Loucy (cell line): Measurements from ENCODE around the gene KIF7.

Experiments
- H2AFZ ChIP-seq: fragments of 200-600 bp; sonication (generic); 2 replicates; pipeline ENCODE4 v1.6.0; 2016; ENCODE audit warnings: antibody characterized with exemption, mild to moderate bottlenecking, low read length, moderate library complexity
- H3F3A ChIP-seq: fragments of 200-600 bp; 2 replicates; pipeline ENCODE4 v1.6.0; 2016; ENCODE audit warnings: antibody characterized with exemption, low read depth, mild to moderate bottlenecking
- H3K27me3 ChIP-seq: fragments of 200-600 bp; sonication (generic); 2 replicates; pipeline ENCODE4 v1.6.1; 2014; ENCODE audit warnings: low read length, mild to moderate bottlenecking; ENCODE audit not compliant: insufficient read depth, poor library complexity, severe bottlenecking
- H3K36me3 ChIP-seq: fragments of 200-600 bp; sonication (generic); 2 replicates; pipeline ENCODE4 v1.6.1; 2016; ENCODE audit warnings: low read length; ENCODE audit not compliant: insufficient read depth
- H3K4me1 ChIP-seq: fragments of 200-600 bp; sonication (generic); 2 replicates; pipeline ENCODE4 v1.5.1; 2014; ENCODE audit warnings: low read length, mild to moderate bottlenecking; ENCODE audit not compliant: insufficient read depth, poor library complexity, severe bottlenecking
- H3K4me2 ChIP-seq: fragments of 200-600 bp; sonication (generic); 2 replicates; pipeline ENCODE4 v1.6.0; 2014; ENCODE audit warnings: antibody characterized with exemption, low read length, low read depth, mild to moderate bottlenecking; ENCODE audit not compliant: poor library complexity, severe bottlenecking
- H3K4me3 ChIP-seq: fragments of 200-600 bp; sonication (generic); 2 replicates; pipeline ENCODE4 v1.5.1; 2014; ENCODE audit warnings: low read length, mild to moderate bottlenecking, mixed read lengths; ENCODE audit not compliant: poor library complexity, severe bottlenecking
- H3K79me2 ChIP-seq: fragments of 200-600 bp; sonication (generic); 2 replicates; pipeline ENCODE4 v1.6.1; 2014; ENCODE audit warnings: low read length; ENCODE audit not compliant: insufficient read depth
- H3K9ac ChIP-seq: fragments of 200-600 bp; sonication (generic); 2 replicates; pipeline ENCODE4 v1.6.0; 2014; ENCODE audit warnings: mild to moderate bottlenecking, low read depth, low read length, moderate library complexity; ENCODE audit not compliant: poor library complexity, severe bottlenecking
- H3K9me2 ChIP-seq: fragments of 200-600 bp; sonication (generic); replicated peaks from 2 replicates; pipeline ENCODE4 v1.6.1; 2016; ENCODE audit warnings: low read depth, low read length, mixed read lengths
- H3K9me3 ChIP-seq: fragments of 200-600 bp; sonication (generic); 2 replicates; pipeline ENCODE4 v1.6.1; 2014; ENCODE audit warnings: mild to moderate bottlenecking, antibody characterized with exemption, low read length, low read depth; ENCODE audit not compliant: insufficient read depth
- H4K20me1 ChIP-seq: fragments of 200-600 bp; sonication (generic); 2 replicates; pipeline ENCODE4 v1.6.0; 2014; ENCODE audit warnings: antibody characterized with exemption, low read length, mild to moderate bottlenecking; ENCODE audit not compliant: insufficient read depth, poor library complexity, severe bottlenecking
- EZH2phosphoT487 ChIP-seq: fragments of 200-600 bp; IDR thresholded peaks from 2 replicates; pipeline ENCODE4 v1.6.1; 2018; ENCODE audit warnings: antibody characterized with exemption, mild to moderate bottlenecking, moderate library complexity, borderline replicate concordance
- TF ChIP-seq, protein P1 (sequence below): fragments of 200-600 bp; sonication (generic); conservative IDR thresholded peaks from 2 replicates; pipeline ENCODE4 v1.5.1; 2014; ENCODE audit warnings: mild to moderate bottlenecking, antibody characterized with exemption, low read length

KIF7 gene

DNA sequence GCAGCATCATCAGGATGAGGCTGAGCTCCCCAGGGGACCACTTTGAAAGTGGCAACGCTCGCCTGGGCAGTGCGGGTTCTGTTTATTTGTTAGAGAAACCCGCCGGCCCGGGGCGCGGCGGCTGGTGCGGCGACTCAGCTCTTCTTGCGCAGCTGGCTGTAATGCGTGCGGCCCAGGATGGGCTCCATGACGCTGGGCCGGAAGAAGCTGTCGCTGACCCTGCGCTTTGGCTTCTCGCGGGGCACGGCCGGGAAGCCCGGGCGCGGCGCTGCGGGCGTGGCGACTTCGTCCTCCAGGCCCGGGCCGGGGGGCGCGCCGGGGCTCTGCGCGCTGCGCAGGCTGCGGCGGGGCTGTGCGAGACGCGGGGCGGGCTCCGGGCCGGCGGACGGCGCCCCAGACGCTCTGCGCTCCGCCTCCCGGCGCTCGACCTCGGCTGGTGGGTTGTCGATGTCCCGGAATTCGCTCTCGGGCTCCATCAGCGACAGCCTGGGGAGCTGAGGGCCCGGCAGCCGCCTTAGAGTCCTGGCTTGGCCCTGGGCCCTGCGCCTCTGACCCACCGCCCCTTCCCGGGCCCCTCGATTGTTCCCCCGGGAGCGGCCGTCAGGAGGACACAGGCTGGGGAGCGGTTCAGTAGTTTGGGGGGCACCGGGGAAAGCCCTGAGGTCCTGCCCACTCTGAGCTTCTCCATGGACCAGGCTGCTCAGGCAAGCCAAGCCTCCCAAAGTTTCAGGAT lies 10.3 kb upstream of the KIF7 start:
- no peak overlapping the region for H3K4me2 ChIP-seq
- TF ChIP-seq, protein P1, sequence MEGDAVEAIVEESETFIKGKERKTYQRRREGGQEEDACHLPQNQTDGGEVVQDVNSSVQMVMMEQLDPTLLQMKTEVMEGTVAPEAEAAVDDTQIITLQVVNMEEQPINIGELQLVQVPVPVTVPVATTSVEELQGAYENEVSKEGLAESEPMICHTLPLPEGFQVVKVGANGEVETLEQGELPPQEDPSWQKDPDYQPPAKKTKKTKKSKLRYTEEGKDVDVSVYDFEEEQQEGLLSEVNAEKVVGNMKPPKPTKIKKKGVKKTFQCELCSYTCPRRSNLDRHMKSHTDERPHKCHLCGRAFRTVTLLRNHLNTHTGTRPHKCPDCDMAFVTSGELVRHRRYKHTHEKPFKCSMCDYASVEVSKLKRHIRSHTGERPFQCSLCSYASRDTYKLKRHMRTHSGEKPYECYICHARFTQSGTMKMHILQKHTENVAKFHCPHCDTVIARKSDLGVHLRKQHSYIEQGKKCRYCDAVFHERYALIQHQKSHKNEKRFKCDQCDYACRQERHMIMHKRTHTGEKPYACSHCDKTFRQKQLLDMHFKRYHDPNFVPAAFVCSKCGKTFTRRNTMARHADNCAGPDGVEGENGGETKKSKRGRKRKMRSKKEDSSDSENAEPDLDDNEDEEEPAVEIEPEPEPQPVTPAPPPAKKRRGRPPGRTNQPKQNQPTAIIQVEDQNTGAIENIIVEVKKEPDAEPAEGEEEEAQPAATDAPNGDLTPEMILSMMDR, result no peak
- no peak for TF ChIP-seq EZH2phosphoT487
- no peaks in the 10 kb centered on the region for H3K27me3 ChIP-seq
- peak overlapping the region; percentile 69; the same call in 1 of the 2 replicates for H2AFZ ChIP-seq
- H3F3A ChIP-seq, result no peaks in the 10 kb centered on the region
- H3K4me1 ChIP-seq, result no peaks in the 10 kb centered on the region
- no peaks in the 10 kb centered on the region for H3K36me3 ChIP-seq
- no peaks in the 10 kb centered on the region for H3K9me2 ChIP-seq
- H3K79me2 ChIP-seq, result no peaks in the 10 kb centered on the region
- H4K20me1 ChIP-seq, result no peaks in the 10 kb centered on the region
- no peak overlapping the region for H3K9ac ChIP-seq
- H3K4me3 ChIP-seq, result peak overlapping the region; percentile 53
- no peaks in the 10 kb centered on the region for H3K9me3 ChIP-seq

DNA sequence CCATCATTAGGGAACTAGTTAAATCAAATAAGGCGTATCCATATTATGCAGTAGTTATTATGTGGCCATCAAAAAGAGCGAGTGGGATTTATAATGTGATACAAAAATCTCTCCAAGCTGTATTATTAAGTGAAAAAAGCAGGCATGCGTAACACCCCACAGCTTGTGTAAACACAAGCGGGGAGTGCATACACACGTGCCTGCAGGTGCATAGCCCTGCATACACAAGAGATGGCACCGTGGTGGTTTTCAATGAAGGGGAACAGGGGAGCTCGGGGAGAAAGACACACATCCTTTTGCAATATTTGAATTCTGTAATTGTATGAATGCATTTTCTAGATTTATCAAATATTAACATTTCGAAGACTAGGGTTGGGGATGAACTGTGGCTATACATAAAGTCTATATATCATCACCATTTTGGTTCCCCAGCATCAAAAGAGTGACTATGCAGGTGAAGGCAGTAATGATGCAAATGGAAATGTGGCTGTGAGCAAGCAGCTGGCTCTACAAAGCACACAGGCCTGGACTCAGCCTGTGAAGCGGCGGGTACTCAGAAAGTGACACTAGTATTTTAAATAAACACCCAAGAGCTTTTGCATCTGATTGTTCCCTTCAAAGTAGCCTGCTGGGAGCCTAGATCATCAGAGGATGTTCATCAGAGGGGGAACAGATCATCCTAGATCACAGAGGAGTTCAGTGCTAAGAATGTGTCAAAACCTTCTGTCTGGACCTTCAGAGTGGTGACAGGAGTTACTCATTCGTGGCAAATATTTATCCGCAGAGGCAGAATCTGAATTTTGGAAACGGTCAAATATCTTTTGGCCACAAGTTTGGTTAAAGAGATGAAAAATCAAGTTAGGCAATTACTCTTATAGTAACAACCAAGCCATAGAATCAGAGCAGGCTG lies 9.4 kb upstream of the KIF7 start:
- H3K4me3 ChIP-seq, result peak overlapping the region; percentile 53
- H3F3A ChIP-seq, result no peaks in the 10 kb centered on the region
- no peaks in the 10 kb centered on the region for H3K27me3 ChIP-seq
- no peak overlapping the region for H3K4me2 ChIP-seq
- no peaks in the 10 kb centered on the region for H3K9me2 ChIP-seq
- H2AFZ ChIP-seq, result no peak overlapping the region
- no peaks in the 10 kb centered on the region for H4K20me1 ChIP-seq
- H3K4me1 ChIP-seq, result no peaks in the 10 kb centered on the region
- TF ChIP-seq, protein P1, result no peak
- no peak for TF ChIP-seq EZH2phosphoT487
- H3K9ac ChIP-seq, result no peak overlapping the region
- no peaks in the 10 kb centered on the region for H3K9me3 ChIP-seq
- no peaks in the 10 kb centered on the region for H3K79me2 ChIP-seq
- H3K36me3 ChIP-seq, result no peaks in the 10 kb centered on the region

DNA sequence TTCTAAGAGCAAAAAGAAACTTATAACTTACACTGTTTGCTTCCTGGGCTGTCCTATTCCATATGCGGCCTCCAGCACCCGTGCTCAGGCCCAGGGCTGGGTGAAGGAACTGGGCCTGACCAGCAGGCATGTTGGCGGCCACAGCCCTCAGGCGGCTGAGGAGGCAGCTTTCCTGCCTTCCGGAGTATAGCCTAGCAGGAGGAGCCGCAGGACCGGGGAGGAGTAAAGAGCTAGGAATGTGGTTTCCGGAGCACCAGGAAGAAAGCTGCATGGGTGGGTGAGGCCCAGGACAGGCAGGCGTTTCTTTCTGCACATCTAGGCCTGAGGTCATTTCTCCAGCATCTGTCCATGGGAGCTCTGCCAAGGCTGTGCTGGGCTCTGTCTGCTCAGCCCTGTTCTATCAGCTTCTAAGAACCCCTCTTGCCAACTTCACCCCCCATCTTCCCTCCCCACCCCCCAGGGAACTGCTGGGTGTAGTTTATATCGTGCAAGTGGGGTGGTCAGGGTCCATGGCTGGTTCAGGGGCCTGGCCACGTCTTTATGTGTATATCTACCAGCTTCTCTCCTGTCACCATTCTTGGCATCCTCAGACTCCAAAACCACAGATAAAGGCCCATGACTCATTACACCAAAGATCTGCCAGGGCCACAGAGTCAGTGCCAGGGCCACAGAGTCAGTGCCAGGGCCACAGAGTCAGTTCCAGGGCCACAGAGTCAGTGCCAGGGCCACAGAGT lies 7.8 kb upstream of the KIF7 start:
- H3K9ac ChIP-seq, result no peak overlapping the region

More for the DNA sequence above, 7.8 kb upstream of the KIF7 start:
- Histone ChIP-seq H3F3A (no peaks in the 10 kb centered on the region), H3K27me3 (no peaks in the 10 kb centered on the region), H3K79me2 (no peaks in the 10 kb centered on the region), H3K9me2 (no peaks in the 10 kb centered on the region), H4K20me1 (no peaks in the 10 kb centered on the region), H3K9me3 (no peaks in the 10 kb centered on the region), H3K4me3 (no peak overlapping the region), H2AFZ (no peak overlapping the region), H3K4me1 (no peaks in the 10 kb centered on the region), H3K4me2 (no peak overlapping the region), H3K36me3 (no peaks in the 10 kb centered on the region)
- TF ChIP-seq, protein P1, result no peak
- TF ChIP-seq EZH2phosphoT487, result no peak
